SU-DHL-6 (cell line): ENCODE measurements around the gene ACAD10.

Source experiments
- CTCF ChIP-seq: fragments of 200-600 bp; sonication (generic); IDR thresholded peaks from one replicate; pipeline ENCODE4 v1.5.1; 2017; ENCODE audit warnings: antibody characterized with exemption, mild to moderate bottlenecking, low read length, moderate library complexity; ENCODE audit not compliant: insufficient read depth, poor library complexity, severe bottlenecking
- EZH2phosphoT487 ChIP-seq: fragments of 200-600 bp; sonication (generic), shearing (Covaris generic); conservative IDR thresholded peaks from 2 replicates; pipeline ENCODE4 v1.6.1; 2018; ENCODE audit warnings: mild to moderate bottlenecking, antibody characterized with exemption, low read length, moderate library complexity, mixed read lengths

- TF ChIP-seq CTCF (no peak), EZH2phosphoT487 (no peak)
Measured at GRCh38 chr12:111685322-111685810, 487 bp upstream of the ACAD10 start.
